Islet precursor cell (in vitro differentiated cells): ENCODE results near the gene STX12.
A peak's percentile ranks its signal among the peaks of the same experiment; 100 is the strongest.
"Not testable (repeated sequence)": the region's sequence is repeated elsewhere in the genome, so short reads cannot be mapped to it uniquely, and the experiment has no call there.

Experiments used
- DNase-seq: peaks from one replicate; pipeline ENCODE4 v3.0.0-alpha.2; 2018

Gene STX12

DNA sequence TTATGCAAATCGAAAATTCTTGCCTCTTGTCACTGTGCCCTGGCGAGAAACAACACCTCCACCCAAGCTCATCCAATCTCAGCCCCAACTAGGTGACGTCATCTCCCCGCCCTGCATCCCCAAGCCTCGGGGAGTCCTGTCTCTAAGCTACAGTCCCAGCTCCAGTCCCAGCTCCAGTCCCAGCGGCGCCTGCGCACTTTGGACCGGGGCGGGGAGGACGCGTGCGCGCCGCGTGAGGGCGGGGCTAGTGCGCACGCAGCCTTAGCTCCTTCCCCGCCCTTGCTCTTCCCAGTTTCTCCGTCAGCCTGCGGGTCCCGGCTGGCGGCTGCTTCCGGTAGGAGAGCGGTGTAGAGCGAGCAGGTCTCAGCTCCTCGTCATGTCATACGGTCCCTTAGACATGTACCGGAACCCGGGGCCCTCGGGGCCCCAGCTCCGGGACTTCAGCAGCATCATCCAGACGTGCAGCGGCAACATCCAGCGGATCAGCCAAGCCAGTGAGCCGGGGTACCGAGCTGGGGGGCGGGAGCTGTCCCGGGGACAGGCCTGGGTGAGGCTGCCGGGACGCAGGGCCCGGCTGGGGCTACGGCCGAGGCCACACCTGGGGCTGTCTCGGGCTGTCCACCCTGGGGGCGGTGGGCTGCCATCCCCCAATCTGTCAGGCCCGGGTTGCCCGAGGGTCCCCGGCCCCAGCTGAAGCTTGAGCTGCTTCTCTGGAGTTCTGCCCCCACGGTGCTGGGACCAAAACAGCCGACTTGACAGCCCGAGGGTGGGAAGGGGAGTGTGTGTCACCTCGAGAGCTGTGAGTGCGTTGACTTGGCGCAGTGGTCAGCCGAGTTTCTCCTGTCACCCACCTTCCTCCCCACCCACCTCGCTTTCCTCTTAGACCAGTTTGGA is at the start of gene STX12:
Gene STX12, plus strand, starts transcription at position 288 of the 894 bp plus-strand sequence. Its CDS starts 89 bp downstream, at position 377.
- DNase-seq = peak; percentile 100

- no peak for DNase-seq
Measured at GRCh38 chr1:27724961-27725373, 48.1 kb upstream of the STX12 start.

DNA sequence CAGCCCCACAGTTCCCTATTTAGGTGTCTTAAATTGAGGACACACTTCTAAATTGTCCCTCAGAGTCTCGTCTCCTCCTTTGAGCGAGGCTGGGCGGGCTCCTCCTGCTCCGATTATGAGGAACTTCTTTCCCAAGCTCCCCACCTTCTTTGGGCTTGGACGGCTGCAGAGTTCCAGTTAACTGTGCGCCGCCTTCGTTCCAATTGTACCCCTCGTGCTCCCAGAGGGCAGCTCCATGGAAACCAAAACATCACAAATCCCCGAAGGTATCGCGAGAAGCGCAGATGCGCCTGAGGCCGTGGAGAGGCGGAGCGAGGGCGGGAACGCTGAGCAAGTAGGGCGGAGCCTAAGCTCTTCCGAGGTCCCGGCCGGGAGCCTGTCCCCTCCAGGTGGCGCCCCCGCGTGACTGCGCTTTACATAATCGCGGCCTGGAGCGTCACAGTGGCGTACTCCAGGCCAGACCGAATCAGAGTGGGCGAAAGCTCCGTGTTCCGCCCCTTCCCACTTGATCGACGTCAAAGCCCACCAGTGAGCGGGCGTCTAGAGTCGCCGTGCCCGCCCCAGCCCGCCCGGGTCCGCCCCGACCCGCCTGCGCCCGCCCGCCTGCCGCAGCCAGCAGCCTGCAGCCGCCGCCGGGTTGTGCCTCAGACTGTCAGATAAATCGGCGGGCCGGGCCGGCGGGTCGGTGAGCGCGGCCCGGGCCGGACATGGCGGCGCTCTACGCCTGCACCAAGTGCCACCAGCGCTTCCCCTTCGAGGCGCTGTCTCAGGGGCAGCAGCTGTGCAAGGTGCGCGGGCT is 47.4 kb upstream of the STX12 start, which contains the start of gene FAM76A:
Gene FAM76A, plus strand, starts transcription at position 588 of the 799 bp plus-strand sequence. Its CDS starts 120 bp downstream, at position 708.
- DNase-seq = peak; percentile 99

GRCh38 chr1:27726173-27727044 is 46.6 kb upstream of the STX12 start:
- DNase-seq = peak; percentile 80

DNA sequence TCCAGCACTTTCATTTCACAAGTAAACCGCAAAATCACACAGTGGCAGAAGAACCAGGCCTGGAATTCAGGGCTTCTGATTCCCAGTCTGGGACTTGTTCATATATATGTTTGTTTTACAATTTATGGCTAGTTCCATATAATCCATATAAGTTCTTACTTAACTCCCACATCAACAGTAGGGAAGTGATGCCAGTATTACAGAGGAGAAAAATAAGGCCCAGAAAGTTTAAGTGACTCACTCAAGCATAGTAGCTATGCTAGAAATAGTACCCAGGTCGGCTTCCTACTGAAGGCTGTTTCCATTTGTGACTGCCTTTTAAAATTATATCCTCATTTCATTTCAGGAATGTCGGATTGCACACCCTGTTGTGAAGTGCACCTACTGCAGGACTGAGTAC is 45.9 kb upstream of the STX12 start:
- DNase-seq = no peak

- no peak for DNase-seq
Measured at GRCh38 chr1:27736252-27736651, 36.8 kb upstream of the STX12 start.

DNA sequence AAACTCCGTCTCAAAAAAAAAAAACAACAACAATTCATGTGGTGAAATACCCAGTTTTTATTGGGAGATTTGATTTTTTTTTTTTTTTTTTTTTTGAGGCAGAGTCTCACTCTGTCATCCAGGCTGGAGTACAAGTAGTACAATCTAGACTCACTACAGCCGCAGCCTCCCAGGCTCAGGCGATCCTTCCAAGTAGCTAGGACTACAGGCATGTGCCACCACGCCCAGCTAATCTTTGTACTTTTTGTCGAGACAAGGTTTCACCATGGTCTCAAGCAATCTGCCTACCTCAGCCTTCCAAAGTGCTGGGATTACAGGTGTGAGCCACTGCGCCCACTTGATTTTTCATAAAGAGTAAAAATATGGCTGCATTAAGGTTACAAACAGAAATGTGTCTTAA is 31.9 kb upstream of the STX12 start:
- DNase-seq = no peak

GRCh38 chr1:27744556-27744955 is 28.5 kb upstream of the STX12 start:
- no peak for DNase-seq

DNA sequence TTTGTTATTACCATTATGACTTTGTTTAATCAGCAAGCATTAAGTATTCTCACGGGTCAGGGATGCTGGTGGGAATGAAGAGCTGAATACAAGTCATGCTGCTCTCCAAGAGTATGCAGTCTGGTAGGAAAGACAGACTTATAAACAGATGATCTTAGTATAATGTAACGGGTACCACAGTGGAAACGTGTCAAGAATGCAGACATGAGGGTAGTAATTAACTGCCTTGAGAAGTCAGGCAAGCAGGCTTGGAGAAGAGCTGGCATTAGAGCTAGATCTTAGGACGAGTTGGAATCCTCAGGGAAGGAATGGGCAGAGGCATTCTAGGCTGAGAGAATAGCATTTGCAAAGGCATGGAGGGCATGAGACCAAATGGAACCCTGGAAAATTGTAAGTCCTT is 27.6 kb upstream of the STX12 start:
- no peak for DNase-seq

- DNase-seq = no peak
Measured at GRCh38 chr1:27752360-27752759, 20.7 kb upstream of the STX12 start.

GRCh38 chr1:27755286-27755685 is 17.7 kb upstream of the STX12 start:
- no peak for DNase-seq

- no peak for DNase-seq
Measured at GRCh38 chr1:27755865-27756264, 17.2 kb upstream of the STX12 start.

DNA sequence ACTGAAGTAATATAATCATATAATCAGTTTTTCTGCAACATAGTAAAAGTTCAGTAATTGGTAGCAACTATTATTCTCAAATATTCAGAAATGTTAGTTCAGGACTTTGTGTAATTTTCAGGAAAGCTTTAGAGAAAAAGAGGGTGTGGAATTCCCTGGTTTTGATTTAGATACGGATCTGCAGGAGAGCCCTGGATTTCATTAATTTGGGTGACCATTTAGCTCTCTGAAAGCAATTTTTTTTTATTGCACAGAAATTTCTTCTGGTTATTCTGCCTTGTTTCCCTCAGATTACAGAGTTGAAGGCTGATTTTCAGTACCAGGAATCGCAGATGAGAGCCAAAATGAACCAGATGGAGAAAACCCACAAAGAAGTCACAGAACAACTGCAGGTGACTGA is 13.8 kb upstream of the STX12 start:
- DNase-seq = no peak

GRCh38 chr1:27760426-27760825 is 12.6 kb upstream of the STX12 start:
- DNase-seq = no peak

- DNase-seq = no peak
Measured at GRCh38 chr1:27762033-27762432, 11.0 kb upstream of the STX12 start.

DNA sequence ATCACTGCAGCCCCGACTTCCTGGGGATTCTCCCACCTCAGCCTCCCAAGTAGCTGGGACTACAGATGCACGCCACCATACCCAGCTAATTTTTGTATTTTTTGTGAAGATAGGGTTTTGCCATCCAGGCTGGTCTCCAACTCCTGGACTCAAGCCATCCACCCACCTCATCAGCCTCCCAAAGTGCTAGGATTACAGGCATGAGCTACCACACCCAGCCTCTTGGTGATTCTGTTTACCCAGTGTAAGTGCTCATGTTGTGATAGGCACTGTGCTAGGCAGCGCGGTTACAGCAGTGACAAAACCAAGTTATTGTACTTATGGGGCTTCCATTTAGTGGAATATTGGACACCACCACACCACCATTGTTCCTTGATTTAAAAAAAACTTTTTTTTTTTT is 9.7 kb upstream of the STX12 start:
- DNase-seq = no peak

DNA sequence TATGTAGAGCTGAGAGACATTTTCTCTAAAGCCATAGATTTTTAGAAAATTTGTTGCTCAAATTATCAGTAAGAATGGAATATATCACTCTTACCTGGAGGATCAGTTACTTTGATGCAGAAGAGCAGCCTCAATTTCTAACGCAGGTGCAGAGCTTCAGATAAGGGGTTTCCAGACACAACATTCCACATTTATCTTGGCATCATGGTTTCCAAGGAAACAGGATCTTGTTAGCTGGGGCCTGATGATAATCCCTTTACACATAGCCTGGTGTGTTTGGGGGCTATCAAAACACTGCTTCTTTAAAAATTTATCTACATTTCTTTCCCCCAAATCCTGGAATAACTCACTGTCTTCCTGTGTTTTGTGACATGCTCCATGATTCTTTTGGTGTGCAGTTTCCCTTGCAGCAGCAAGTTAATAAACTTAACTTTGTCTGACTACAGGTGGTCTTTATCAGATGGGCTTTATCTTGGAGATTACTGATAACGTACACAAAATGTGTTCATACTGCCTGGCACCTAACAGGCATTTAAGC is 2.7 kb upstream of the STX12 start:
- DNase-seq = no peak

DNA sequence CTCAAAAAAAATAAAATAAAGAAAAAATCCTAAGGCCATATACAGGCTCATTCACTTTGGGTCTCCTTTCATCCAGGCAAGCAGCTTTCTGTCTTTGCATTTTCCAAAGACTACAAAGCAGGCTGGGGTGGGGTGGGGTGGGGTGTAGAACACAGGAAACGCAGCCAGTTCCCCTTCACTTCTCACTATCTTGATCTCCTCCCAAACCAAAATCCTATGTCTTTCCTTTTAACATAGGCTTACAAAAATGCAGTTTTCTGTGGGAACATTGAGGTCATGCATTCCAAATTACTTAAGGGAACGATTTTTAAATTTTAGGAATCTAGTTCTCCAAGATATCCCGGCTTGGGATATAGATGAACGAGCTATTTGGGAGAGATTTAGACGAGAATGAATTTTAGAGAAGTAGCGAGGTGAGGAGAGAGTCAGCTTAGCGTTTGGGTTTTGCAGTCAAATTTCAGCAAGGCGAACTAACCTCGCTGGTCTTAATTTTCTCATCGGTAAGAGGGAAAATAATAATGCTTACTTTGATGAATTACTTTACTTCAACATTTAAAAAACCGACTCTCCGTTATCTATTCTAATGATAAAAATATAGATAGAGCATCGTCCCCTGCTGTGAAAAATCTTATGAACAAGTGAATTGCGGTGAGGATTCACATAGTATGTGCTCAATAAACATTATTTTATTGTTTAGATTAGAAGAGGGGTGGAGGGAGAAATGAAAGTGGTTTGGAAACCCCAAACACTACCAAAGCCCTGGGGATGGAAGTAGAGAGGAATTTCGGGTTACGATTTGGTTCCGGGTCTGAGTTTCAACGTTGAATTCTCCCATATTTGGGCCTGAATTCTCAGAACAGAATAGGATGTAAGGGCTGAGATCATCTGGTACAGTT is 735 bp upstream of the STX12 start:
- no peak for DNase-seq

GRCh38 chr1:27773826-27774445 is 917 bp downstream of the STX12 start:
- DNase-seq = no peak

GRCh38 chr1:27774654-27775053 is 1.6 kb downstream of the STX12 start:
- no peak for DNase-seq

- not testable (repeated sequence) for DNase-seq
Measured at GRCh38 chr1:27775336-27775735, 2.3 kb downstream of the STX12 start.
